OCI-LY7 (cell line): ENCODE data around the gene EGR2. TPM values are rescaled to one million over a fixed set of nuclear protein-coding genes. Genes with fewer than 3 reads are reported as not detected.
A peak's percentile ranks its signal among the peaks of the same experiment; 100 is the strongest.

Experiments
- BruUV-seq: library from RNA; stranded (reverse); fragments of 400-500 nt; replicated peaks from 2 replicates; lab custom pipeline; 2021; lab: Mats Ljungman, UMichigan
- CTCF ChIA-PET: fragments of 300-600 bp; sonication (Branson Sonifier 250); formaldehyde crosslinking; loops from one replicate; lab custom pipeline; 2022; ENCODE audit warnings: antibody characterized with exemption; ENCODE audit not compliant: unreplicated experiment; lab: Charles Lee
- POLR2A ChIA-PET: fragments of 300-600 bp; sonication (Branson Sonifier 250); formaldehyde crosslinking; loops from one replicate; lab custom pipeline; 2022; ENCODE audit warnings: antibody characterized with exemption; lab: Charles Lee
- DNase-seq: peaks from one replicate; pipeline ENCODE4 v3.0.0-alpha.2; 2015; ENCODE audit warnings: low spot score
- H2AFZ ChIP-seq: fragments of 200-600 bp; sonication (generic), shearing (Covaris generic); 2 replicates; pipeline ENCODE4 v1.6.1; 2014; ENCODE audit warnings: mild to moderate bottlenecking, antibody characterized with exemption, low read length, moderate library complexity
- H3K27ac ChIP-seq: fragments of 200-600 bp; sonication (generic); 2 replicates; pipeline ENCODE4 v1.5.1; 2014; ENCODE audit warnings: mixed run types, low read depth, mild to moderate bottlenecking, moderate library complexity, low read length, inconsistent platforms; ENCODE audit not compliant: poor library complexity, severe bottlenecking
- H3K36me3 ChIP-seq: fragments of 200-600 bp; sonication (generic); 2 replicates; pipeline ENCODE4 v1.6.1; 2014; ENCODE audit warnings: mild to moderate bottlenecking, antibody characterized with exemption, low read length, moderate library complexity, mixed read lengths; ENCODE audit not compliant: insufficient read depth
- H3K4me1 ChIP-seq: fragments of 200-600 bp; sonication (generic); 2 replicates; pipeline ENCODE4 v1.5.1; 2014; ENCODE audit warnings: mild to moderate bottlenecking, low read length; ENCODE audit not compliant: insufficient read depth, poor library complexity, severe bottlenecking
- H3K4me2 ChIP-seq: fragments of 200-600 bp; sonication (generic); 2 replicates; pipeline ENCODE4 v1.6.1; 2014; ENCODE audit warnings: mild to moderate bottlenecking, low read length
- H3K4me3 ChIP-seq: fragments of 200-600 bp; sonication (generic); 2 replicates; pipeline ENCODE4 v1.5.1; 2014; ENCODE audit warnings: mild to moderate bottlenecking, low read depth, low read length; ENCODE audit not compliant: poor library complexity, severe bottlenecking
- H3K79me2 ChIP-seq: fragments of 200-600 bp; sonication (generic); 2 replicates; pipeline ENCODE4 v1.6.1; 2016; ENCODE audit warnings: low read depth, mild to moderate bottlenecking, low read length, moderate library complexity, mixed read lengths; ENCODE audit not compliant: insufficient read depth
- H3K9me2 ChIP-seq: fragments of 200-600 bp; sonication (generic); 2 replicates; pipeline ENCODE4 v1.6.1; 2016; ENCODE audit warnings: mild to moderate bottlenecking, low read length, mixed read lengths; ENCODE audit not compliant: insufficient read depth
- H3K9me3 ChIP-seq: fragments of 200-600 bp; sonication (generic); 2 replicates; pipeline ENCODE4 v1.6.1; 2014; ENCODE audit warnings: mild to moderate bottlenecking, mixed run types, low read length, mixed read lengths
- H4K20me1 ChIP-seq: fragments of 200-600 bp; sonication (generic); 2 replicates; pipeline ENCODE4 v1.6.1; 2014; ENCODE audit warnings: mild to moderate bottlenecking, antibody characterized with exemption, low read length, moderate library complexity, mixed read lengths; ENCODE audit not compliant: insufficient read depth
- EZH2phosphoT487 ChIP-seq: fragments of 200-600 bp; sonication (generic); IDR thresholded peaks from 2 replicates; pipeline ENCODE4 v1.6.1; 2018; ENCODE audit warnings: low read depth, borderline replicate concordance, mild to moderate bottlenecking, mixed run types, antibody characterized with exemption, low read length, moderate library complexity, mixed read lengths
- intact Hi-C: fragments of 100-400 bp; cut with micrococcal nuclease; formaldehyde crosslinking; loops from one replicate; pipeline ENCODE4 v1.10.0; 2022; ENCODE audit not compliant: unreplicated experiment
- total RNA-seq, 2 experiments: library from RNA; depleted of rRNA in 1 of 2; stranded (reverse); fragments of >200 nt in 1 of 2; shearing (Covaris generic) in 1 of 2; gene quantifications; 2 replicates each; pipeline ENCODE4 v1.2.3, GENCODE V29; 2014 to 2022
- TF ChIP-seq, protein P1 (sequence below): fragments of 200-600 bp; sonication (generic); conservative IDR thresholded peaks from 2 replicates; pipeline ENCODE4 v1.5.1; 2014; ENCODE audit warnings: mild to moderate bottlenecking, antibody characterized with exemption, low read length, moderate library complexity, mixed read lengths

Gene EGR2
- total RNA-seq, 2 experiments from 2014 or later, result 0.19 TPM; not detected in 1

DNA sequence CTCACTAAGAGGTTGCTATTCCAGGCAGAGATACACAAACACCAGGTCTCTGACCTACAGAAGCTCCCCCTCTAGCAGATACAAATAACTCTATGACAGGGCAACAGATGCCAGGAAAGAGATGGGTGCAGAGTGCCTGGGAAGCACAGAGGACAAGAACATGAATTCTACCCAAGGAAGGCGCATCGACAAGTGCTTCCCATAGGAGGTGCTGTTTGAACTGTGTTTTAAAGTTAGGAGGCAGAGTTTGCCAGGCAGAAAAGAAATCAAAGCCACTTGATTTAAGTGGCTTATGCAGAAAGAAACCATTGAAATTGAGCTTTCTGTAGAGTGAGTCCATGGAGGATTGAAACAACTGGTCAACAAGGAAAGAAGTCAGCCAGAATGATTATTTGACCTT, 35.3 kb upstream of the EGR2 start:
- no peaks in the 10 kb centered on the region for H3K9me2 ChIP-seq
- no peaks in the 10 kb centered on the region for H3K36me3 ChIP-seq
- POLR2A ChIA-PET, result interaction anchor here (0.7 to 1.4 kb wide), 2 partner anchors 8 to 271 kb away, joined by 3 to 4 read pairs; no protein-coding TSS in a partner anchor
- no peak overlapping the region for H3K4me2 ChIP-seq
- H3K79me2 ChIP-seq, result no peaks in the 10 kb centered on the region
- intact Hi-C loops, result no loop called here
- H3K4me1 ChIP-seq, result peaks cover 20% of the 10 kb centered on the region
- H3K27ac ChIP-seq, result no peak overlapping the region
- H4K20me1 ChIP-seq, result no peaks in the 10 kb centered on the region
- no TSS peak for BruUV-seq
- H2AFZ ChIP-seq, result peak overlapping the region; percentile 96; the same call in 1 of the 2 replicates
- CTCF ChIA-PET, result no interaction called here
- H3K4me3 ChIP-seq, result no peak overlapping the region
- TF ChIP-seq, protein P1, sequence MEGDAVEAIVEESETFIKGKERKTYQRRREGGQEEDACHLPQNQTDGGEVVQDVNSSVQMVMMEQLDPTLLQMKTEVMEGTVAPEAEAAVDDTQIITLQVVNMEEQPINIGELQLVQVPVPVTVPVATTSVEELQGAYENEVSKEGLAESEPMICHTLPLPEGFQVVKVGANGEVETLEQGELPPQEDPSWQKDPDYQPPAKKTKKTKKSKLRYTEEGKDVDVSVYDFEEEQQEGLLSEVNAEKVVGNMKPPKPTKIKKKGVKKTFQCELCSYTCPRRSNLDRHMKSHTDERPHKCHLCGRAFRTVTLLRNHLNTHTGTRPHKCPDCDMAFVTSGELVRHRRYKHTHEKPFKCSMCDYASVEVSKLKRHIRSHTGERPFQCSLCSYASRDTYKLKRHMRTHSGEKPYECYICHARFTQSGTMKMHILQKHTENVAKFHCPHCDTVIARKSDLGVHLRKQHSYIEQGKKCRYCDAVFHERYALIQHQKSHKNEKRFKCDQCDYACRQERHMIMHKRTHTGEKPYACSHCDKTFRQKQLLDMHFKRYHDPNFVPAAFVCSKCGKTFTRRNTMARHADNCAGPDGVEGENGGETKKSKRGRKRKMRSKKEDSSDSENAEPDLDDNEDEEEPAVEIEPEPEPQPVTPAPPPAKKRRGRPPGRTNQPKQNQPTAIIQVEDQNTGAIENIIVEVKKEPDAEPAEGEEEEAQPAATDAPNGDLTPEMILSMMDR, result peak; percentile 77
- no peak for TF ChIP-seq EZH2phosphoT487
- DNase-seq, result peak; percentile 39
- peaks cover 9% of the 10 kb centered on the region; the same call in 1 of the 2 replicates for H3K9me3 ChIP-seq

DNA sequence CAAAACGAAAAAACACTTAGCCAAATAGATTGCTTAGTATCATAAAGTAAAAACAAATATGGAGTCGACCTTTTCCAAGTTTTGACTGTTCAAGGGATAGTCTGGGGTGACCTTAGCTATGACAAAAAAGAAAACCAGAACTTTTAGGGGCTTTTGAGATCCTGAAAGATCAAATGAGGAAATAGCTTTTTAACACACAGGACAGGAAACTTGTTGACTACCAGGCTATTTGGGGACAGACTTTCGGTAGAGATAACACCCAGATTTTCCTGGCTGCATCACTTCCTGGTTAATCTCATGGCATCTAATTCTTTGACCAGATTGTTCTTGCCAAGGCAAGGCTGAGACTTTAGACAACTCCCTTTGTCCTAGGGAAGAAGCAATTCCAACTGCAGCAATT, 34.5 kb upstream of the EGR2 start:
- ChIA-PET CTCF (no interaction called here), POLR2A (interaction anchor here (0.5 to 1.4 kb wide), 2 partner anchors 9 to 955 kb away, joined by 3 to 4 read pairs; no protein-coding TSS in a partner anchor)
- no peak for TF ChIP-seq EZH2phosphoT487
- TF ChIP-seq, protein P1, result no peak
- H3K4me1 ChIP-seq, result peaks cover 20% of the 10 kb centered on the region
- no peaks in the 10 kb centered on the region for H3K36me3 ChIP-seq
- H4K20me1 ChIP-seq, result no peaks in the 10 kb centered on the region
- H3K27ac ChIP-seq, result no peak overlapping the region
- H3K79me2 ChIP-seq, result no peaks in the 10 kb centered on the region
- peak; percentile 8 for DNase-seq
- peaks cover 9% of the 10 kb centered on the region; the same call in 1 of the 2 replicates for H3K9me3 ChIP-seq
- peak overlapping the region; percentile 22 for H3K4me2 ChIP-seq
- peak overlapping the region; percentile 96 for H2AFZ ChIP-seq
- H3K4me3 ChIP-seq, result no peak overlapping the region
- intact Hi-C loops, result no loop called here
- no peaks in the 10 kb centered on the region for H3K9me2 ChIP-seq
- BruUV-seq, result no TSS peak

DNA sequence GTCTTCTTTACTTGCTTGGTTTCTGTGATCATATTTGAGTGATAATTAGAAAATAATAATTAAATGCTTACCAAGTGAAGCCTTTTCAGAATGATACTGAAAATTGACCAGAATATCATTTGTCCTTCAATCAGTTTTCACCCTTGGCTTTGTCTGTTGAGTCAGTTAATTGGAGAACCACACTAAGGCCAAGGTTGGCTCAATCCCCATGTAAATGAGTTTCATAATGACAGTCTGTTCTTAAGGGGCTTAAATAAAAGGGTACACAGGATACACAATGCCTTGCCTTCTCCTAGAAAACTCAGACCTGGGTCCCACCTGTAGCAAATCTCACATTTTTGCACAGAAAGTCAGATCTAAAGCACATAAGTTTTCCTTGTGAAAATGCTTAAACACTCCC, 31.3 kb upstream of the EGR2 start:
- BruUV-seq, result no TSS peak
- intact Hi-C loops, result no loop called here

More for the DNA sequence above, 31.3 kb upstream of the EGR2 start:
- H2AFZ ChIP-seq, result no peak overlapping the region
- no peak overlapping the region for H3K4me3 ChIP-seq
- H3K27ac ChIP-seq, result no peak overlapping the region
- TF ChIP-seq, protein P1, result no peak
- no peak for TF ChIP-seq EZH2phosphoT487
- peaks cover 9% of the 10 kb centered on the region for H3K4me1 ChIP-seq
- no peaks in the 10 kb centered on the region for H3K36me3 ChIP-seq
- no peaks in the 10 kb centered on the region for H3K79me2 ChIP-seq
- peaks cover 9% of the 10 kb centered on the region; the same call in 1 of the 2 replicates for H3K9me3 ChIP-seq
- H3K9me2 ChIP-seq, result no peaks in the 10 kb centered on the region
- DNase-seq, result no peak
- POLR2A ChIA-PET, result no interaction called here
- H3K4me2 ChIP-seq, result no peak overlapping the region
- CTCF ChIA-PET, result no interaction called here
- H4K20me1 ChIP-seq, result no peaks in the 10 kb centered on the region
